Esophagus mucosa (tissue), 1 donor: Measurements from ENCODE around the gene CORIN. TPM values are rescaled to one million over a fixed set of nuclear protein-coding genes. Genes with fewer than 3 reads are reported as not detected.

Experiments used
- ATAC-seq: fragments of 200-7000 bp; cut with Tn5 transposase; one replicate; pipeline ENCODE4 v1.9.1; 2020
- total RNA-seq: library from RNA; stranded (reverse); gene quantifications from one replicate; pipeline ENCODE4 v1.2.4, GENCODE V29; 2023
- donor health status: DM: yes; HTN: yes; CAD: no.

The CORIN gene
- 0.88 TPM for total RNA-seq

DNA sequence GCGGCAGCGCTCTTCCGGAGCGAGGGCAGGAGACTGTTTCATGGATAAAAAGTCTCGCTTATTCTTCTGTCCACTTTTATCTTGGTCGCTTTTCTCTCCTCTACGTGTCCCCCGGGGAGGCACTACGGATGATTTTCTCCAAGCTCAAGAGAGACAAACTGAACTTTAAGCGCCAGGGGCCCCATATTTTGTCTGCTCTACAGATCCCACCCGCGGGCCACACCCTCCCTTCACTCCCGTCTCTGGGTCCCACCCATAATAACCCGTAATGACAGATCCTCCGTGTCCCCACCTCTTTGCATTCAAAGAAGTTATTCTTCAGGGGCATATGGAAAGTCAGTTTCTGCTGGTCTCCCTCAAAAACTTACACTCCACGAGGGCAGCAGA, at the start of gene CORIN:
Gene CORIN, minus strand, starts transcription at position 160 of the 387 bp plus-strand sequence. Its CDS starts 118 bp downstream, at position 42.
- no peak for ATAC-seq

GRCh38 chr4:47882228-47882627, 44.4 kb upstream of the CORIN start:
- ATAC-seq, result no peak

GRCh38 chr4:47879458-47879857, 41.6 kb upstream of the CORIN start:
- ATAC-seq, result no peak

GRCh38 chr4:47876784-47877546, 39.1 kb upstream of the CORIN start:
- ATAC-seq, result no peak

DNA sequence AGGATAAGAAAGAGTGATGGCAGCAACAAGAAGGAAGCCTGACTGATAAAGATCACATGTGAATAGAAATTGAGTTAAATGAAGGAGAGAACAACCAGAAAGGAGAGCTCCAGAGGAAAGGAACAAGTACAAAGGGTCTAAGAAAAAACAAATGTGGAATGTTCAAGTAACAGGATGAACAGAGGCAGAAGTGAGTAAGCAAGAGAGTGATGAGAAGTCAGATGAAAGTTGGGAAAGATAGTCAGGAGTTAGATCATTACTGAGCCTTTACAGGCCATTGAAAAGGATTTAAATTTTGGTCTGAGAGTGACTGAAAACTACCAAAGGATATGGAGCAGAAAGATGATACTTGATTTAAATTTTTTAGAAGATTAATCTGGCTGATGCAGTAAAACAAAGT, 38.4 kb upstream of the CORIN start:
- no peak for ATAC-seq

GRCh38 chr4:47873877-47874541, 36.1 kb upstream of the CORIN start:
- no peak for ATAC-seq

- no peak for ATAC-seq
Measured at GRCh38 chr4:47863486-47863885, 25.6 kb upstream of the CORIN start.

GRCh38 chr4:47862297-47862696, 24.4 kb upstream of the CORIN start:
- ATAC-seq, result no peak

GRCh38 chr4:47860305-47860704, 22.4 kb upstream of the CORIN start:
- no peak for ATAC-seq

- no peak for ATAC-seq
Measured at GRCh38 chr4:47858006-47858405, 20.1 kb upstream of the CORIN start.

DNA sequence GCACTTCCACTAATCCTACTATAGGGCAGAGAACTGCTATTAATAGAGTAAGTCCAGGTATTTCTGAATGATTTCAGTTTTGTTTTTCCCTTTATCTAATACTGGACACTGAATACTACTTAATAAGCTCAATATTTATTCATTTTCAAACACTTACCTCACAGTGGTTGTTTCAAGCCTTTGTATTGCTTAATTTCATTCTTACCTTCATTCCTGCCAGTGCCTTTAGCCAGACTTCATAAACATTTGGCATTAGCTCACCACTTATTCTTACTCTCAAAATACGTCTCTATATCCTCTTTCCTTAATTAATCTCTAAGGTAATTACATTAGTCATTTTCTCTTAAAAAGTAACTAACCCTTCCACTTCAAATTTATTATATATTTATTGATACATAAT, 18.8 kb upstream of the CORIN start:
- no peak for ATAC-seq

- no peak for ATAC-seq
Measured at GRCh38 chr4:47855350-47855749, 17.5 kb upstream of the CORIN start.

GRCh38 chr4:47852136-47852535, 14.3 kb upstream of the CORIN start:
- no peak for ATAC-seq

- ATAC-seq, result no peak
Measured at GRCh38 chr4:47849466-47849865, 11.6 kb upstream of the CORIN start.

- ATAC-seq, result no peak
Measured at GRCh38 chr4:47848041-47848440, 10.2 kb upstream of the CORIN start.

DNA sequence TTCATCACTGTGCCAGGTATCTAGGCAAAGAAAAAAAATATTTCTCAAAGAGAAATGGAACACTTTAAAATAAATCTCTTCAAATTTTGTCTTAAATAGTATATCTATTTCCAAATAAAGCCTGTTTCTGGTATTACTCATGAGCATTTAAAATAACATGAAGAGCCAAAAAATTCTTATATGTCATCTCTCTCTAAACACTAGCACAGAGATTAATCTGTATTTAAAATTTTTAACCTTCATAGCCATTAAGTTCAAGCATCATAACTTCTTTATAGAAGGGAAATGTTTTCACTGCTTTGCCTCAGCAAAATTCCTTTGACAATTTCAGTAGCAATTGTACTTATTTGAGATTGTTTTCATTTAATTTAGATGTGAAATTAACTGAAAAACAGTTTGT, 5.1 kb upstream of the CORIN start:
- no peak for ATAC-seq

DNA sequence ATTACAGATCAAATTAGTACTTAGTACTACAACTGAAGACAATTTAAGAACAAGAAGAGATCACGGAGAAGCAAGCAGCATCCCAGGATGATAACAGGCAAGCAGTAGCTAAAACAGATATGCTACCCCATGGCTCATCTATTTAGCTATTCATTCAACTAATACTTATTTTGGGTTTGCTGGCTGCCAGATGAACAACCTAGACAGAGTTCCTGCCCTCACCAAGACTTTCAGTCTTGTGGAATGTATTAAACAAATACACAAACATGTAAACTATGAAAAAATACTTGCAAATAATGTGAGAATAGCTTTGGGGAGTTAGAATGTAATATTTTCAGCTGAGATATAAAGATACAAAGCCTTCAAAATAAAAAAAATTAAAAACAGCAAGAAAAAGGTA, 2.4 kb upstream of the CORIN start:
- no peak for ATAC-seq

GRCh38 chr4:47839259-47839658, 1.4 kb upstream of the CORIN start:
- ATAC-seq, result no peak

GRCh38 chr4:47838445-47838844, 578 bp upstream of the CORIN start:
- ATAC-seq, result no peak

GRCh38 chr4:47837094-47837907, 566 bp downstream of the CORIN start:
- peak; percentile 57 for ATAC-seq

DNA sequence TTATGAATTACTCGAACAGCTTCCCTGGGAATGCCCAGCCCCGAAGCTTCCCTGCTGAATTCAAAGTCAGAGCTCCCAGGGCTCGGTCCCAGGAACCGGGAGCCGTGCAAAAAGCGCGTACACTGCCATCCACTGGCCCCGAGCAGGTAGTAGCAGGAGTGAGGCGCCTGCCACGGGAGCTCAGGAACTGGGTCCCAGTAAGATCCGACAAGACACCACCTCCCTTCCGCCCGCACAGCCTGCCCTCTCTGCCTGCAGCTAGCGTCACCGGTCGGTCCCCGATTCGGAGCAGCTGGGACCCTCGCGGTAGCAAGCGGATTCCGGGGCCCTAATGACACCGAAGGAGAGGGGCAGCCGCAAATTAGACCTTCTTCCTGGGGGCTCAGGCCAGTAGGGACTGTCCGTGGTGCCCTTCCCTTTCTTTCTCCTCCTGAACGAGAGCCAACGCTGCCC, 1.2 kb downstream of the CORIN start:
- peak; percentile 91 for ATAC-seq

DNA sequence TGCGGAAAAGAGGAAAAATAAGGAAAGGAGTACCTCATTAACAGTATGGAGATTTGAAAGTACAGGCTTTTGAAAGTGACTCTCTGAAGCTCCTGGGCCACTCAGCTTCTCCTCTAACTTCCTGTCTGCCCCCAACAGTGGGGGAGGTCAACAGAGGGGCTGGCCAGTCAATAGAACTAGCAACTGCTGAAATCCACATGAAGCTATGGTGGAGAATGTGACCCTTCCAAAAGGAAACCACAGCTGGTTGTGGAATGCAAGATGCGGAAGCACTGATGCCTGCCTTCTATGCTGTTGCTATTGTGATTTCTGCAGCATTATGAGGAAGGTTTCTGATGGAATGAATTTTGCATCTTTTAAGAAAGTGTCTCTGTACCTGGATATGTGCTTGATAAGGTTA, 2.4 kb downstream of the CORIN start:
- no peak for ATAC-seq

DNA sequence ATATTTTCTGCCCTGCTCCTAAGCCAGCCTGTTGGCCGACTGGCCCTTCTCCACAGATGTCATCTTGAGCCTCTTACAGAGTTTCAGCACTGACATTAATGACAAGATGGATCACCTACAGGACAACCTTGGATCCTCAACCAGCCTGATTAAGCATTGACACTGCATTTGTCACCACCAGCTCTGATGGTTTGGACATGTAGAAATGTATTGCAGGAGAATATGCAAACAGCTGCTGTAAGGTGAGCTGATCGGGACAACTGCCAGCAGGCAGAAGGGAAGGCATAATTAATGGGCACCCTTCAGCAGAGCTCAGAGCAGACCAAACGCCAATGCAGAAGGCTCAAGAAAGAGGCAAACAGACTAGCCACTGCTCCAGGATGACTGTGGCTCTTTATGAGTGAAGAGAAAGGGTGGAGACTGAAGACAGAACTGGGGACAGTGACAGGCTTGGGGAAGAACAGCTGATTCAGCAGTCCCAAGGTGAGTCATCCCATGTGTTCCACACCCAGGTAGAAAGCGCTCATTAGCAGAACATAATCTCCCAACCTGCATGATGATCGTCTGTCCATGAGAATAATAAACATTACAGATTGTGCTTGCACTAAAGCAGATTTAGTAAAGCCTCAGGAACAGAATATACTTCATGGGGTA, 6.7 kb downstream of the CORIN start:
- peak; percentile 93 for ATAC-seq
